Fibroblast of peridontal ligament (primary cell): ENCODE data around the gene AKR1C3.
"Not testable (repeated sequence)": the region's sequence is repeated elsewhere in the genome, so short reads cannot be mapped to it uniquely, and the experiment has no call there.

ENCODE experiments used
- DNase-seq: peaks from one replicate; pipeline ENCODE4 v3.0.0-alpha.2; 2010; ENCODE audit errors: extremely low read depth

AKR1C3 gene

GRCh38 chr10:5136468-5137087 lies 42.4 kb downstream of the AKR1C3 start:
- no peak for DNase-seq

- DNase-seq = not testable (repeated sequence)
Observed at GRCh38 chr10:5137699-5138098, 43.5 kb downstream of the AKR1C3 start.

- DNase-seq = no peak
Observed at GRCh38 chr10:5142199-5142598, 48.0 kb downstream of the AKR1C3 start.

DNA sequence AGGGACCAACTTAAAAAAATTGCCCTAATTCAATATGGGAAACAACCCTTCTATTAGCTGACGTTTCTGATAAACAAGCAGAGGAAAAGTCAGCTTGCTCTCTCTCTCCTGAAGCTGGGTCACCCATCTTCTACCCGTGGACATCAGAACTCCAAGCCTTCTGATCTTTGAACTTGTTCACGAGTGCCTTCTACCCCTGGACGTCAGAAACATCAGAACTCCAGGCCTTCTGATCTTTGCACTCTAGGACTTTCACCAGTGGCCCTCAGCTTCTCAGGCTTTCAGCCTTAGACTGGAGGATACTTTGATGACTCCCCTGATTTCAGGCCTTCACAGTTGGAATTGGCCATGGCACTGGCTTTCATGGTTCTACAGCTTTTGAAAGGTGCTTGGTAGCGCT lies 48.9 kb downstream of the AKR1C3 start:
- DNase-seq = no peak

DNA sequence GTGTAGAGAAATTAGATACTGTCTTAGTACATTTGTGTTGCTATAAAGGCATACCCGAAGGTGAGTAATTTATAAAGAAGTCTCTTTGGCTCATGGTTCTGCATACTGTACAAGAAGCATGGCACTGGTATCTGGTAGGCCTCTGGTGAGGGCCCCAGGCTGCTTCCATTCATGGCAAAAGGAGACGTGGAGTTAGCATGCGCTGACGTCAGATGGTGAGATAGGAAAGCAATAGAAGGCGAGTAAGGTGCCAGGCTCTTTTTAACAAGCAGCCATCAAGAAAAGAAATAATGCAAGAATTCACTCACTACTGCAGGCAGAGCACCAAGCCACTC lies 52.7 kb downstream of the AKR1C3 start:
- no peak for DNase-seq

- DNase-seq = peak; percentile 1
Observed at GRCh38 chr10:5147255-5147980, 53.2 kb downstream of the AKR1C3 start.

GRCh38 chr10:5147981-5148677 lies 53.9 kb downstream of the AKR1C3 start:
- DNase-seq = no peak

GRCh38 chr10:5148678-5149032 lies 54.4 kb downstream of the AKR1C3 start:
- DNase-seq = no peak

DNA sequence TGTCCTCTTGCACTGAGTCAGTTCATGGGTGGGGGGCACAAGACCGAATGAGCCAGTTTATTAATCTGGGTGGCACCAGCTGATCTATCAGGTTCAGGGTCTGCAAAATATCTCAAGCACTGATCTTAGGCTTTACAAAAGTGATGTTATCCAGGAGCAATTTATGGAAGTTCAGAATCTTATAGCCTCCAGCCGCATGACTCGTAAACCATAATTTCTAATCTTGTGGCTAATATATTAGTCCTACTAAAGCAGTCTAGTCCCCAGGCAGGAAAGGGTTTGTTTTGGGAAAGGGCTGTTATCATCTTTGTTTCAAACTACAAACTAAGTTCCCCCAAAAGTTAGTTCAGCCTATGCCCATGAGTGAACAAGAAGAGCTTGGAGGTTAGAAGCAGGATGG lies 56.9 kb downstream of the AKR1C3 start:
- no peak for DNase-seq

DNA sequence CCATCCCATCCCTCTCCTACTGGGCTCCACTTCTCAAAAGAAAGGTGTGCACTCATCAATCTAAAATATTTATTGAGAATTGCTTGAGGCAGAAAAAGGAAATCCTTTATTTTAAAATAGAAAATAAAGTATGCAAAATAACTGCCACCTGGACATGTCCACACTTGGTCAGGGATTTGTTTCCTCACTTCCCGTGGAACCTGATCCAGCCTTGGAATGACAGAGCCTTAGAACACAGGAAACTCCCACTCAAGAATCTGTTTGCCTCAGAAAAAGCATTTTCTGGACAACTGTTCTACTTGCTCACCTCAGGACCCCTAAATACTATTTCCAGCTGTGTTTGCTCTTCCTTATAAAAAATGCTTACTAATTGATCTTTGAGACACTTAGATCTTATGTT lies 61.7 kb downstream of the AKR1C3 start:
- no peak for DNase-seq
